Measurements from ENCODE around the gene RDH8. TPM values are rescaled to one million over a fixed set of nuclear protein-coding genes. Genes with fewer than 3 reads are reported as not detected.

RDH8 gene
- polyA plus RNA-seq, 2 of the 4 experiments (the other 2 are of a cell fraction) = 0.05 TPM; not detected in 1

DNA sequence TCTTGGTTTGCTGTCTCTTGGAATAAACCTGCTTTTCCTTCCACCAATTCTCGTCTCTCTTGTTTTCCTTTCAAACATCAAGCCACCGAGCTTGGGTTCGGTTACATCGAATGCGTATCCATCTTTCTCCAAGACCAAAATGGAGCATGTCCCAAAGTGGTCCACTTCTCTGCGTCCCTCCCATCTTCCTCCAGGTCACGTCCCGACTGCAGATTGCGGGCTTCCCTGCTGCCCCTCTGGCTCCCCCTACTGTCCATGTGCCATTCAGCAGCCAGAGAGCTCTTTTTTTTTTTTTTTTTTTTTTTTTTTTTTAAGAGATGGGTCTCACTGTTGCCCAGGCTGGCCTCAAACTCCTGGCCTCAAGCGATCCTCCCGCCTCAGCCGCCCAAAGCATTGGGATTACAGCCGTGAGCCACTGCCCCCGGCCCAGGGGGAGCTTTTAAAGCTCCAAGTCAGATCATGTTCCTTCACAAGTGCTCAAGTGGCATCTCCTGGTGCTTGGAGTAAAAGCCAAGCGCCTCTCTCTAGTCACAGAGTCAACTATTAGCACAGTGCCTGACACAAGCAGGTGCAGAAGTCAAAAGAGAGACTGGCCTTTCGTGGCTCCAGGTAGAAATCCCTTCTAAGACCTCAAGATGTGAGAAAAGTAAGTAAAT is 13.0 kb upstream of the RDH8 start:
- DNase-seq (ENCODE audit: low read depth in 1 of 2, low spot score in 1 of 2) (peak; percentile 70 to 74), ATAC-seq (peak; percentile 79 to 82; a peak in 5 of 6 replicates), FAIRE-seq (no peak)
- Histone ChIP-seq H3K4me3 (no peak overlapping the region), H3K27ac (no peak overlapping the region), H3K9me3 (no peaks in the 10 kb centered on the region), H3K4me1 (peaks cover 5% of the 10 kb centered on the region; the same call in 1 of the 3 replicates), H3K4me2 (peak overlapping the region; percentile 46; the same call in 2 of the 3 replicates)
- WGBS (ENCODE audit: missing lambda C conversion rate) = 10% methylated on average over 11 of the region's 16 CpGs
- TF ChIP-seq RAD21 (conservative IDR thresholded peaks at IDR 0.05 in 1 of 2, IDR thresholded peaks at IDR 0.05 in 1 of 2) (peak; percentile 63 to 71), CTCF (IDR thresholded peaks at IDR 0.05) (peak; percentile 64), PHF8 (IDR thresholded peaks at IDR 0.05; ENCODE audit: borderline replicate concordance, low read depth) (no peak), SMC3 (IDR thresholded peaks at IDR 0.05) (peak; percentile 53), KDM5A (IDR thresholded peaks at IDR 0.05) (no peak)
- POLR2A ChIA-PET = interaction anchor here (0.6 to 0.7 kb wide), 2 partner anchors 35 to 70 kb away, joined by 3 to 8 read pairs; no protein-coding TSS in a partner anchor
- CTCF ChIA-PET = interaction anchor here (0.6 to 3.7 kb wide), 42 partner anchors 8 to 1388 kb away, joined by 3 to 28 read pairs (median 4); partner anchors contain the start of gene COL5A3

GRCh38 chr19:10001899-10002298 is 11.4 kb upstream of the RDH8 start:
- Histone ChIP-seq H3K27ac (peak overlapping the region in 1 of 2 experiments; percentile 33; a peak in 1 of 6 replicates), H3K9me3 (no peaks in the 10 kb centered on the region), H3K4me3 (no peak overlapping the region), H3K4me1 (peaks cover 5% of the 10 kb centered on the region; the same call in 1 of the 3 replicates), H3K4me2 (peak overlapping the region; percentile 19; the same call in 1 of the 3 replicates)
- CTCF ChIA-PET = interaction anchor here (0.7 to 3.7 kb wide), 13 partner anchors 11 to 130 kb away, joined by 3 to 28 read pairs (median 6); no protein-coding TSS in a partner anchor
- POLR2A ChIA-PET = no interaction called here
- 10% methylated on average over 3 of the region's 6 CpGs for whole genome bisulfite sequencing (ENCODE audit: missing lambda C conversion rate)
- no peak for FAIRE-seq
- DNase-seq (ENCODE audit: low read depth in 1 of 2, low spot score in 1 of 2) = peak in 1 of 2 experiments; percentile 59
- peak; percentile 27 to 55; a peak in 3 of 6 replicates for ATAC-seq
- TF ChIP-seq NFE2L2 (conservative IDR thresholded peaks at IDR 0.05; ENCODE audit: low read length) (peak; percentile 36; the same call in 1 of the 2 replicates), RARB (CRISPR knock-in tag; IDR thresholded peaks at IDR 0.05) (no peak), CTCF (IDR thresholded peaks at IDR 0.05) (peak; percentile 14; the same call in 1 of the 3 replicates), NR3C1 (IDR thresholded peaks at IDR 0.05) (no peak), RFX5 (IDR thresholded peaks at IDR 0.05) (no peak), RAD21 (conservative IDR thresholded peaks at IDR 0.05 in 1 of 2, IDR thresholded peaks at IDR 0.05 in 1 of 2) (no peak), SMC3 (IDR thresholded peaks at IDR 0.05) (0 out of 3 replicates have a peak, but pooled peaks have one; percentile 12), MAFK (IDR thresholded peaks at IDR 0.05; ENCODE audit: partially characterized antibody) (peak; percentile 60)

- no peak overlapping the region for H3K27ac ChIP-seq
- WGBS (ENCODE audit: missing lambda C conversion rate) = 46% methylated on average over 6 of the region's 6 CpGs
- TF ChIP-seq PHF8 (IDR thresholded peaks at IDR 0.05; ENCODE audit: borderline replicate concordance, low read depth) (no peak), HOXA7 (CRISPR knock-in tag; IDR thresholded peaks at IDR 0.05) (no peak), TP53 (CRISPR knock-in tag; IDR thresholded peaks at IDR 0.05) (no peak), ZSCAN20 (CRISPR knock-in tag; IDR thresholded peaks at IDR 0.05) (no peak), CBX2 (IDR thresholded peaks at IDR 0.05; ENCODE audit: borderline replicate concordance, low read depth) (no peak), HOXB5 (CRISPR knock-in tag; IDR thresholded peaks at IDR 0.05) (no peak)
- no peak overlapping the region for H3K4me2 ChIP-seq
- DNase-seq (ENCODE audit: low read depth in 1 of 2, low spot score in 1 of 2) (no peak), ATAC-seq (no peak), FAIRE-seq (no peak)
- peaks cover 5% of the 10 kb centered on the region; the same call in 2 of the 3 replicates for H3K4me1 ChIP-seq
- CTCF ChIA-PET = interaction anchor here (1.2 kb wide), 1 partner anchor 14 kb away, joined by 3 read pairs; no protein-coding TSS in a partner anchor
- H3K9me3 ChIP-seq = no peaks in the 10 kb centered on the region
- POLR2A ChIA-PET = no interaction called here
- no peak overlapping the region for H3K4me3 ChIP-seq
Observed at GRCh38 chr19:10003271-10003670, 10.0 kb upstream of the RDH8 start.
